ENCODE data around the gene FUT1. TPM values are rescaled to one million over a fixed set of nuclear protein-coding genes. Genes with fewer than 3 reads are reported as not detected.

Gene FUT1
- polyA plus RNA-seq, 1 donor (not counting 4 experiments of a cell fraction or from before 2014, with no cell fraction given): 3.7 TPM

- H3K9me3 ChIP-seq (ENCODE audit: control insufficient read depth, low read depth, low read length): no peaks in the 10 kb centered on the region
- peaks cover 10% of the 10 kb centered on the region for H3K4me1 ChIP-seq (ENCODE audit: control insufficient read depth, extremely low read depth, insufficient read depth, low read length)
- no peaks in the 10 kb centered on the region for H3K9me1 ChIP-seq (ENCODE audit: control insufficient read depth, extremely low read depth, insufficient read depth, low read length)
- H3K27ac ChIP-seq (ENCODE audit: control insufficient read depth, insufficient read depth, low read length): no peak overlapping the region
- H3K4me3 ChIP-seq (ENCODE audit: control insufficient read depth in 2 of 3, extremely low read depth in 1 of 3, insufficient read depth in 2 of 3, low read depth in 1 of 3, low read length in 3 of 3): no peak overlapping the region
- H2AFZ ChIP-seq (ENCODE audit: control insufficient read depth, low read length): no peak overlapping the region
- peak; percentile 20 for FAIRE-seq
- no peak overlapping the region for H3K4me2 ChIP-seq (ENCODE audit: control insufficient read depth, extremely low read depth, insufficient read depth, low read depth, low read length)
- no peaks in the 10 kb centered on the region for H3K27me3 ChIP-seq (ENCODE audit: control insufficient read depth, extremely low read depth, insufficient read depth, low read length)
- H3K79me2 ChIP-seq (ENCODE audit: control insufficient read depth, insufficient read depth, low read length): peaks cover 10% of the 10 kb centered on the region
- DNase-seq (ENCODE audit: low read depth, low spot score): no peak
- H3K36me3 ChIP-seq (ENCODE audit: control insufficient read depth in 2 of 2, extremely low read depth in 1 of 2, insufficient read depth in 2 of 2, low read length in 2 of 2): peaks cover 13 to 14% of the 10 kb centered on the region in 2 experiments
- no peak overlapping the region for H3K9ac ChIP-seq (ENCODE audit: control insufficient read depth, extremely low read depth, insufficient read depth, low read length)
- TF ChIP-seq EZH2 (IDR thresholded peaks at IDR 0.05; ENCODE audit: low read length): no peak
- TF ChIP-seq, protein P1, sequence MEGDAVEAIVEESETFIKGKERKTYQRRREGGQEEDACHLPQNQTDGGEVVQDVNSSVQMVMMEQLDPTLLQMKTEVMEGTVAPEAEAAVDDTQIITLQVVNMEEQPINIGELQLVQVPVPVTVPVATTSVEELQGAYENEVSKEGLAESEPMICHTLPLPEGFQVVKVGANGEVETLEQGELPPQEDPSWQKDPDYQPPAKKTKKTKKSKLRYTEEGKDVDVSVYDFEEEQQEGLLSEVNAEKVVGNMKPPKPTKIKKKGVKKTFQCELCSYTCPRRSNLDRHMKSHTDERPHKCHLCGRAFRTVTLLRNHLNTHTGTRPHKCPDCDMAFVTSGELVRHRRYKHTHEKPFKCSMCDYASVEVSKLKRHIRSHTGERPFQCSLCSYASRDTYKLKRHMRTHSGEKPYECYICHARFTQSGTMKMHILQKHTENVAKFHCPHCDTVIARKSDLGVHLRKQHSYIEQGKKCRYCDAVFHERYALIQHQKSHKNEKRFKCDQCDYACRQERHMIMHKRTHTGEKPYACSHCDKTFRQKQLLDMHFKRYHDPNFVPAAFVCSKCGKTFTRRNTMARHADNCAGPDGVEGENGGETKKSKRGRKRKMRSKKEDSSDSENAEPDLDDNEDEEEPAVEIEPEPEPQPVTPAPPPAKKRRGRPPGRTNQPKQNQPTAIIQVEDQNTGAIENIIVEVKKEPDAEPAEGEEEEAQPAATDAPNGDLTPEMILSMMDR (optimal IDR thresholded peaks at IDR 0.05 in 1 of 3, IDR thresholded peaks at IDR 0.05 in 1 of 3, conservative IDR thresholded peaks at IDR 0.05 in 1 of 3; ENCODE audit: extremely low read depth in 1 of 3, insufficient read depth in 2 of 3, low read length in 3 of 3): no peak
- dilution Hi-C loops (cut with MboI; ENCODE audit: extremely low pct_ligation_motif_present, low sequenced_read_pairs): no loop called here
- H4K20me1 ChIP-seq (ENCODE audit: control insufficient read depth, extremely low read depth, insufficient read depth, low read length): no peaks in the 10 kb centered on the region
Measured at GRCh38 chr19:48745208-48745995, 7.0 kb downstream of the FUT1 start.

DNA sequence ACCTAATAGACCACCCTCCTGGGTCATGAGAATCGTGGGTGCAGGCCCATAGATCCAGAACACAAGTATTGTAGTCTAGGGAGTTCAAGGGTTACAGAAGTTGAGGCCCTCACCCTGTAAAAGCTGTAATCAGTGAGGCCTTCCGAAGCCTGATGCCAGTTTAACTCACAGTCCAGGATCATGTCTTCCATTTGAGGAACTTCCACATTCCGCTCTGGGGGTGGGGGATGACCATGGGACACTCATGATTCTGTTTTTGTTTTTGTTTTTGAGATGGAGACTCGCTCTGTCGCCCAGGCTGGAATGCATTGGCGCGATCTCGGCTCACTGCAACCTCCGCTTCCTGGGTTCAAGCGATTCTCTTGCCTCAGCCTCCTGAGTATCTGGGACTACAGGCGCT is 10.3 kb downstream of the FUT1 start:
- Histone ChIP-seq H3K9me3 (ENCODE audit: control insufficient read depth, low read depth, low read length) (no peaks in the 10 kb centered on the region), H3K4me3 (ENCODE audit: control insufficient read depth in 2 of 3, extremely low read depth in 1 of 3, insufficient read depth in 2 of 3, low read depth in 1 of 3, low read length in 3 of 3) (no peak overlapping the region), H3K9ac (ENCODE audit: control insufficient read depth, extremely low read depth, insufficient read depth, low read length) (no peak overlapping the region), H3K4me2 (ENCODE audit: control insufficient read depth, extremely low read depth, insufficient read depth, low read depth, low read length) (no peak overlapping the region), H3K79me2 (ENCODE audit: control insufficient read depth, insufficient read depth, low read length) (no peaks in the 10 kb centered on the region), H4K20me1 (ENCODE audit: control insufficient read depth, extremely low read depth, insufficient read depth, low read length) (no peaks in the 10 kb centered on the region), H3K27me3 (ENCODE audit: control insufficient read depth, extremely low read depth, insufficient read depth, low read length) (no peaks in the 10 kb centered on the region), H3K36me3 (ENCODE audit: control insufficient read depth in 2 of 2, extremely low read depth in 1 of 2, insufficient read depth in 2 of 2, low read length in 2 of 2) (peaks cover 0 to 3% of the 10 kb centered on the region in 2 experiments), H3K9me1 (ENCODE audit: control insufficient read depth, extremely low read depth, insufficient read depth, low read length) (no peaks in the 10 kb centered on the region), H2AFZ (ENCODE audit: control insufficient read depth, low read length) (no peak overlapping the region), H3K4me1 (ENCODE audit: control insufficient read depth, extremely low read depth, insufficient read depth, low read length) (peaks cover 16% of the 10 kb centered on the region), H3K27ac (ENCODE audit: control insufficient read depth, insufficient read depth, low read length) (no peak overlapping the region)
- DNase-seq (ENCODE audit: low read depth, low spot score) (no peak), FAIRE-seq (no peak)
- TF ChIP-seq, protein P1 (optimal IDR thresholded peaks at IDR 0.05 in 1 of 3, IDR thresholded peaks at IDR 0.05 in 1 of 3, conservative IDR thresholded peaks at IDR 0.05 in 1 of 3; ENCODE audit: extremely low read depth in 1 of 3, insufficient read depth in 2 of 3, low read length in 3 of 3): no peak
- no peak for TF ChIP-seq EZH2 (IDR thresholded peaks at IDR 0.05; ENCODE audit: low read length)
- dilution Hi-C loops (cut with MboI; ENCODE audit: extremely low pct_ligation_motif_present, low sequenced_read_pairs): no loop called here
